HUES48 (cell line): ENCODE measurements around the gene RASSF4.

Experiments used
- H3K27ac ChIP-seq: one replicate; pipeline ENCODE4 v1.7.0; 2013; ENCODE audit warnings: low read depth, low read length, inconsistent platforms
- H3K27me3 ChIP-seq: 2 replicates; pipeline ENCODE4 v1.6.1; 2013; ENCODE audit warnings: mild to moderate bottlenecking, low read length; ENCODE audit not compliant: control insufficient read depth, insufficient read depth
- H3K36me3 ChIP-seq: 2 replicates; pipeline ENCODE4 v1.6.1; 2013; ENCODE audit warnings: low read length; ENCODE audit not compliant: control insufficient read depth, insufficient read depth
- H3K4me1 ChIP-seq: 2 replicates; pipeline ENCODE4 v1.6.1; 2013; ENCODE audit warnings: mild to moderate bottlenecking, low read length; ENCODE audit not compliant: control insufficient read depth, insufficient read depth
- H3K4me3 ChIP-seq: 2 replicates; pipeline ENCODE4 v1.5.1; 2013; ENCODE audit warnings: mild to moderate bottlenecking, low read depth, low read length
- H3K9ac ChIP-seq: 2 replicates; pipeline ENCODE4 v1.6.1; 2013; ENCODE audit warnings: mild to moderate bottlenecking, low read depth, low read length, moderate library complexity
- H3K9me3 ChIP-seq: 2 replicates; pipeline ENCODE4 v1.6.1; 2013; ENCODE audit warnings: low read length; ENCODE audit not compliant: control insufficient read depth, insufficient read depth

RASSF4 gene

DNA sequence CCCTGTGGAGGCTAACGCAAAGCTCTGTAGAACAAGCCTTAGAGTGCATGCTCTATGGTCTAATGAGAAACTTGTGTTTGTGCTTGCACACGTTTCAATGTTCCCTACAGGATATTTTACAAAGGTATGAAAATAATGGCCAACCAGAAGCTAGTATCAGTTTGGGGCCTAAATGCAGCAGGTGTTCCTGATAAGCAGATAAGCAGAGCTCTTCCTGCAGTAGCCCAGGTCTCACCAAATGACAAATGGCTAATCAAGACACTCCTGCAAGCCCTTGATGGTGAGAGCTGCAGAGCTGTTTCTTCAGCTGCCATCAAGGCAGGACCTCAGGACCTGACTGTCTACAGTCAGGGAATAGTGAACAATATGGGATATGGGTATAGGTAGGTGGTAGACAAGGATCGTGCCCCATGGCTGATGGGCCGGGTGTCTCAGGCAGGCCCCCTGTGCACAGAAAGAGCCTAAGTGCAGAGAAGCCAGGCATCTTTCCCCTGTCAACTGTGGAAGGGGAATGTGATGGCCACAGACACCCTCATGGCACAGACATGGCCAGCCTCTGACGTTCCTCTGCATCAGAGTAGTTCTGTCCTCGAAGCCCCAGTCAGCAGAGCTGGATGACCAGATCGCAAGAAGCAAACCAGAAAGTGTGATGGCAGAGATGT, 23.2 kb upstream of the RASSF4 start:
- H3K4me1 ChIP-seq: no peaks in the 10 kb centered on the region; the same call in 1 of the 2 replicates
- H3K27me3 ChIP-seq: no peaks in the 10 kb centered on the region
- H3K4me3 ChIP-seq: no peak overlapping the region
- H3K9ac ChIP-seq: no peak overlapping the region
- no peak overlapping the region for H3K27ac ChIP-seq
- H3K9me3 ChIP-seq: no peaks in the 10 kb centered on the region
- H3K36me3 ChIP-seq: no peaks in the 10 kb centered on the region

DNA sequence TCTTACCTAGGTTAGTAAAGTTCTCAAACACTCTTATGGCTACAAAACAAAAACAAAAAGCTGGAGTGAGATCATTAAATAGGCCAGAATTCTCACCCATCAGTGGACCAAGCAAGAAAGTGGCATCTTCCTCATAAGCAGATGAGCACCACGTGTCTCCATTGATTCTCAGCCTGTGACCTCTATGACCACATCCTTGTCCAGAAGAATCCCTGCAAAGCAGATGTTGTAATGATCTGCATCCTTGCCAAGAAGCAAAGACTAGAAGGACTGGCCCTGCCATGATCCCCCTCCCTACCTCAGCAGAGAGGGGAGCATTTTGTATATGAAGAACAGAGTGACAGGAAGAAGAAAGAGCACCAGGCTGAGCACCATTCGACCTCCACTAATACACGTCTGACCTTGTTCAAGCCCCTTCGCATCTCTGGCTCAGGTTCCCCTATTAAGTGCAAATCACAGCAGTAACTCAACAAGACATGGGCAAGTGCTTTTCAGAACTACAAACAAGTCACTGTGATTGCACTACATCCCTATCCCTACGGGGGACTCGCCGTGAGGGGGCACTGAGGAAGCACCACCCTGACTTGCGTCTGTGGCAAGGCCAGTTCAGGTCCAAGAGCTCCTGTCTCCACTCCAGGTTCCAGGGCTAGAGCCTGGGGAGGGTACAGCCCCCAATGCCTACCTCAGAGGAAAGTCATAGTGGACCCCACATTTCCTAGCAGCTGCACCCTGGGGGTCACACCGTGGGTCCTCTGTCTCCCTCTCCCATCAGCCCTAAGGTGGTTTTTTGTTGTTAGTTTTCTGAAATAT, 22.2 kb upstream of the RASSF4 start:
- Histone ChIP-seq H3K27ac (no peak overlapping the region), H3K27me3 (no peaks in the 10 kb centered on the region), H3K9me3 (no peaks in the 10 kb centered on the region), H3K9ac (no peak overlapping the region), H3K36me3 (no peaks in the 10 kb centered on the region), H3K4me1 (no peaks in the 10 kb centered on the region; the same call in 1 of the 2 replicates), H3K4me3 (no peak overlapping the region)

DNA sequence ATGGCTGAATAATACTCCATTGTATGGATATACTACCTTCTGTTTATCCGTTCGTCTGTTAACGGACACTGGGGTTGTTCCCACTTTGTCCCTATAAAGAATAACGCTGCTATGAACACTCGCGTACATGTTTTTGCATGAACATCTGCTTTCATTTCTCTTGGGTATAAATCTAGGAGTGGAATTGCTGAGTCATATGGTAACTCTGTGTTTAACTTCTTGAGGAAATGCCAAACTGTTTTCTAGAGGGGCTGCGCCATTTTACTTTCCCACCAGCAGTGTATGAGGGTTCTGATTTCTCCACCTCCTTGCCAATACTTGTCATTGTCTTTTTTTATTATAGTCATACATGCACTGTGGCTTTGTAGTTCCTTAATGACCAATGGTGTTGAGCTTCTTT, 20.6 kb upstream of the RASSF4 start:
- Histone ChIP-seq H3K9ac (no peak overlapping the region), H3K27me3 (no peaks in the 10 kb centered on the region), H3K4me1 (no peaks in the 10 kb centered on the region), H3K9me3 (0 out of 2 replicates have a peak, but pooled peaks cover under 1% of the 10 kb centered on the region), H3K27ac (no peak overlapping the region), H3K36me3 (no peaks in the 10 kb centered on the region), H3K4me3 (no peak overlapping the region)

DNA sequence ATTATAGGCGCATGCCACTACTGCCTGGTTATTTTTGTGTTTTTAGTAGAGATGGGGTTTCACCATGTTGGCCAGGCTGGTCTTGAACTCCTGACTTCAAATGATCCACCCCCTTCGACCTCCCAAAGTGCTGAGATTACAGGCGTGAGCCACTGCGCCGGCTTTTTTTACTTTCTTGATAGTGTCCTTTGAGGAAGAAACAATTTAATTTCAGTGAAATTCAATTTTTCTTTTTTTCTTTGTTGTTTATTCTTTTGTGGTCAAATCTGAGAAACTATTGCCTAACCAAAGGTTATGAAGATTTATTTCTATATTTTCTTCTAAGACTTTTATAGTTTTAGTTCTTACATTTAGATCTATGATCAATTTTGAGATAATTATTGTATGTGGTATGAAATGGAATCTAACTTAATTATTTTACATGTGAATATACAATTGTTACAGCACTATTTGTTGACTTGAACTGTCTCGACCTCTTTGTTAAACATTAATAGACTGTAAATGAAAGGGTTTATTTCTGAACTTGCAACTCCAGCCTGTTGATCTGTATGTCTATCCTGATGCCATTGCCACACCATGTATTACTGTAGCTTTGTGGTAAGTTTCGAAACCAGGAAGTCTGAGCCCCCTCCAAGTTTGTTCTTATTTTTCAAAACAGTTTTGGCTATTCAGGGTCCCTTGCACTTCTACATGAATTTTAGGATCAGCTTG, 19.8 kb upstream of the RASSF4 start:
- Histone ChIP-seq H3K9ac (no peak overlapping the region), H3K4me1 (no peaks in the 10 kb centered on the region), H3K27me3 (no peaks in the 10 kb centered on the region), H3K9me3 (peaks cover 9% of the 10 kb centered on the region), H3K4me3 (no peak overlapping the region), H3K36me3 (no peaks in the 10 kb centered on the region), H3K27ac (no peak overlapping the region)

DNA sequence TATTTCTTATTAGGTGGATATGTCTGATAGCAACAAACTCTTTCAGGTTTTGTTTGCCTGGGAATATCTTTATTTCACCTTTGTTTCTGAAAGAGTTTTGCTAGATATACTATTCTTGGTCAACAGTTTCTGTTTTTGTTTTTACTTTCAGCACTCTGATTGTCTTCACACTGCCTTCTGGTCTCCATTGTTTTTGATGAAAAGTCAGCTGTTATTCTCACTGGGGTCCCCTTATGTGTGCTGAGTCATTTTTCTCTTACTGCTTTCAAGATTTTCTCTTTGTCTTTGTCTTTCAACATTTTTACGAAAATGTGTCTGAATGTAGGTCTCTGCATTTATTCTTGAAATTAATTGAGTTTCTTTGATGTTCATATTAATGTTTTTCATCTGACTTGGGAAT, 15.2 kb upstream of the RASSF4 start:
- no peak overlapping the region for H3K9ac ChIP-seq
- no peaks in the 10 kb centered on the region for H3K36me3 ChIP-seq
- no peaks in the 10 kb centered on the region for H3K27me3 ChIP-seq
- H3K27ac ChIP-seq: no peak overlapping the region
- peaks cover 9% of the 10 kb centered on the region for H3K9me3 ChIP-seq
- H3K4me3 ChIP-seq: no peak overlapping the region
- no peaks in the 10 kb centered on the region for H3K4me1 ChIP-seq

DNA sequence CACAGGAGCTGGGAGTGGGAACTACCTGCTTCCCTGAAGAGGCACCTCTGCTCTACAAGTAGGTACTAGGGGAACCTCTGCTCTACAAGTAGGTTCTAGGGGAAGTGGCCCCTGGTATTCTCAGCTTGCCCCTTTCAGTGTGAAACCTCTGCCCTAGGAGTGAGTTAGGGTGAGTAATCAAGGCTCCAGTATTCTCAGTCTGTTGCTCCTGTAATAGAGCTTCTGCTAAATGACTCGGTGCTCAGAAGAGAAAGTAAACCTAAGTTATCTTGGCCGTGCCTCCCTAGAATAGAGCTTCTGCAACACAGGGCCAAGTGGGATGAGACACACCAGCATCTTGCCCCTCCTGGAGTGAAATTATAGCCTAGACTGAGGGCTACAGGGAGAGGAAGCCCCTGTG, 13.4 kb upstream of the RASSF4 start:
- Histone ChIP-seq H3K27me3 (no peaks in the 10 kb centered on the region), H3K9ac (no peak overlapping the region), H3K4me3 (no peak overlapping the region), H3K36me3 (no peaks in the 10 kb centered on the region), H3K4me1 (peaks cover 4% of the 10 kb centered on the region), H3K9me3 (peaks cover 9% of the 10 kb centered on the region), H3K27ac (no peak overlapping the region)

DNA sequence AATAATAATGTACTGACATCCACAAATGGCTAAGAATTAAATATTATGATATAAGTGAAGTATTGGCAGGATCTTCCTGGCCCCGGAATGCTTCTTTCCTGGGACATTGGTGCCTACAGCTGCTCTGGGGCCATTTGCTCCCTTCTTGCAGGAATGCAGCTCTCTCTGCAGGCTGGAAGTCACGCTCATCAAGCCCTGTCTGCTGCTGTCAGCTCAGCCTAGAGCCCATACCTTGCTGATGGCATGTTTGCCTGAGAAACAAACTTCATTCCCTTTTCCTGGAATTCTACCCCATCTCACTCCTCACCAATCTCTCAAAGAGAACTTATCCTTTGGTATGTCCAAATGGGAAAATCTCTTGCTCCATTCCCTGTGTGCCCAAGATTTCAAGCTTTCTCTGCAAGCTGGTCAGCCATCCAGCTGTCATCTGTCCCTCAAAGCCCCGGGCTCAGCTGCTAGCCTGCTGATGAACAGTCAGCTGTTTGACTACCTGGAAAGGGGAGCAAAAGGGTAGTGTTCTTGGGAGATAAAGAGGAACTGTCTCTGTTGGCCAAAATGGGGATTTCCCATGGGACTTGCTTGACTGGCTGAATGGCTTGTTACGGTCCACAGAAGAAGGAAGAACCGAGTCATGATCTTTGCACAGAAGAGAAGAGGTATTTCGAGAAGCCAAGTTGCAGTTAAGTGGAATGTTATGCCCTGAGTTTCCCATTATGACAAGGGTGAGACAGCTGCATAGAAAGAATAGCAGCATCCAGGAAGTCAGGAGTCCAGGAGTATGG, 12.0 kb upstream of the RASSF4 start:
- Histone ChIP-seq H3K4me1 (peaks cover 6% of the 10 kb centered on the region), H3K36me3 (no peaks in the 10 kb centered on the region), H3K4me3 (no peak overlapping the region), H3K9me3 (peaks cover 9% of the 10 kb centered on the region), H3K27ac (no peak overlapping the region), H3K27me3 (no peaks in the 10 kb centered on the region), H3K9ac (no peak overlapping the region)

DNA sequence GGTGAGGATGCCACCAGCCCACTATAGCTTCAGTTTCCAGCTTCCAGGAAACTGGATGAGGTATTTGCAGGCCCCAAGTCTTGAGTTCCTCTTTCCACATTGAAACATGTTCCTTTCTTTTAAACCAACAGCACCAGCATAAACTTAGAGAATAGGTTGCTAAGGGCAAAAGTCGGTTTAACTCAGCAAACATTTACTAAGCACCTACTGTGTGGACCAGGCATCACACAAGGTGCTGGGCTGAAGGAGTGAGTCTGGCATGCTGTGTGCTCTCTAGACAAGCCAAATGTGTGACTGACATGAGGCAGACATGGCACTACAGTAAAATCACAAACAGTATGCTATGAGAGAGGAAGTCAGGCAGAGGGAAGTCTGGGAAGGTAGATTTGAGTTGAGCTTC, 11.0 kb upstream of the RASSF4 start:
- Histone ChIP-seq H3K9ac (no peak overlapping the region), H3K9me3 (peaks cover 9% of the 10 kb centered on the region), H3K36me3 (no peaks in the 10 kb centered on the region), H3K4me1 (peaks cover 14% of the 10 kb centered on the region), H3K27ac (no peak overlapping the region), H3K4me3 (no peak overlapping the region), H3K27me3 (no peaks in the 10 kb centered on the region)

DNA sequence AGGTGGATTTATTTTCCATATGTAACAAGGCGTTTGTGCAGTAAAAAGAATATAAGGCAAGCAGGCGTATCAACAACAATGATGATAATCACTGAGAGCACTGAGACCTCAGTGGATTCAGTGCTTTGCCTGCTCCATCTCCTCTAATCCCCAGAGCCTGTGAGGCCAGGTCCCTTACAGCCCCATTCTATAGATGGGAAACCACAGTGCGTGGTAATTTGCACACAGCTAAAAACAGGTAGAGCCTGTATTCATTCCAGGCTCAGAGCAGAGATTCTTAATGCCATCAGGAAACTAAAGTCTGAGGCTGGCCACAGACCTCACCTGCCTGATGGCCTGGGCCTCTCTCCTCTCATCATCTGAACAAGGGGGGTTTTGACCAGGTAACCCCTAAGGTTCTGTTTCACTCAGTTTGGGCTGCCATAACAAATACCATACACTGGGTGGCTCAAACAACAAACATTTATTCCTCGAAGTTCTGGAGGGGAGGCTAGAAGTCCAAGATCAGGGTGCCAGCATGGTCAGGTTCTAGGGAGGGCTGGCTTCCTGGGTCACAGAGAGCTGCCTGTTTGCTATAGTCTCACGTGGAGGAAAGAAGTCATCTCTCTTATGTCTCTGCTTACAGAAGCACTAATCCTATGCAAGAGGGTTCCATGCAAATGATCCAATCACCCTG, 10.3 kb upstream of the RASSF4 start:
- no peaks in the 10 kb centered on the region for H3K27me3 ChIP-seq
- no peak overlapping the region for H3K27ac ChIP-seq
- peaks cover 14% of the 10 kb centered on the region for H3K4me1 ChIP-seq
- no peak overlapping the region for H3K9ac ChIP-seq
- no peaks in the 10 kb centered on the region for H3K36me3 ChIP-seq
- H3K9me3 ChIP-seq: peaks cover 5% of the 10 kb centered on the region
- no peak overlapping the region for H3K4me3 ChIP-seq

DNA sequence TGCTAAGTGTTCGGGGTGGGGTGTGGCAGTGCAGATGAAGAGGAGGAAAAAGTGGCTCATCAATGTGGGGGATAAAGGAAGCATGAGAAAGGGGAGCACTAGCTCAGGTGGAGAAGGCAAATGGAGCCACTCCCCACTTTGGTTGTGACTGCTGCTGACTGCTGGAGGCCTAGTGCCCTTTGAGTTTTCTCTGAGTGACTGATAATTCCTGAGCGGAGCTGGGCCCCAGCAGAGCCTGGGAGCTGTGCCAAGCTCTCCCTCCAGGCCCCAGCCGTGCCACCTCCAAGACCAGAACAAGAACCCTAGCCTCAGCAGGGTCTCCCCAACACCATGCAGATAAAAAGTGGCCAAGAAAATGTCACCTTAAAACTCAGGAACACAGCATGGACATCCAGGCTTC, 9.7 kb upstream of the RASSF4 start:
- no peaks in the 10 kb centered on the region for H3K27me3 ChIP-seq
- H3K36me3 ChIP-seq: no peaks in the 10 kb centered on the region
- no peaks in the 10 kb centered on the region; the same call in 1 of the 2 replicates for H3K9me3 ChIP-seq
- peaks cover 14% of the 10 kb centered on the region for H3K4me1 ChIP-seq
- no peak overlapping the region for H3K27ac ChIP-seq
- no peak overlapping the region for H3K4me3 ChIP-seq
- no peak overlapping the region for H3K9ac ChIP-seq
